ENCODE data around the gene FFAR1.
"Not testable (repeated sequence)": the region's sequence is repeated elsewhere in the genome, so short reads cannot be mapped to it uniquely, and the experiment has no call there.

FFAR1 gene

DNA sequence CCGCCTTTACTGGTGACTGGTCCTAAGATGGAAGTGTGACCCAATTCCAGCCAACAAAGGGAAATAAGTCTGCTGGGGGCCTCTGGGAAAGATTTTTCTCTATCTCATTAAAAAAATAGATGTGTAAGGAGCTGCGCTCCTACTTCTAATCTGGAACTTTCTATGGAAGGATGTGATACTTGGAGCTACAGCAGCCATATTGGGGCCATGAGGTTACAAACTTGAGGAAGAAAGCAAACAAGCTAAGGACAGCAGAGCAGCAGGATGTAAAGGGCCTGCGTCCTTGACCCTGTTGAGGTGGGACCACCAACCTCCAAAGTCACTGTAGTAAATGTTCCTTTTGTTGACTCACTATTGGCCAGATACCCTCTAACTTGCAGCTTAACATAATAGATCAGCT, 30.7 kb downstream of the FFAR1 start:
- Histone ChIP-seq H3K27ac (ENCODE audit: low read length, poor library complexity, severe bottlenecking) (no peak overlapping the region), H2AFZ (ENCODE audit: low read depth, low read length) (no peak overlapping the region), H3K27me3 (ENCODE audit: control insufficient read depth in 1 of 2, insufficient read depth in 1 of 2, low read length in 2 of 2) (peaks cover 0 to 24% of the 10 kb centered on the region in 2 experiments), H3K23ac (ENCODE audit: low read length in 2 of 2) (no peak overlapping the region), H2BK5ac (ENCODE audit: low read depth, low read length, poor library complexity, severe bottlenecking) (no peak overlapping the region), H2BK12ac (ENCODE audit: low read length in 2 of 2) (no peak overlapping the region), H3K36me3 (ENCODE audit: control insufficient read depth in 1 of 2, insufficient read depth in 2 of 2, low read depth in 1 of 2, low read length in 2 of 2) (no peaks in the 10 kb centered on the region), H2BK120ac (ENCODE audit: low read depth, low read length) (no peak overlapping the region), H3K4me1 (ENCODE audit: control insufficient read depth, insufficient read depth, low read depth, low read length) (no peaks in the 10 kb centered on the region), H3K9ac (ENCODE audit: low read length) (no peak overlapping the region), H3K79me1 (replicated peaks; ENCODE audit: low read length, poor library complexity, severe bottlenecking) (no peaks in the 10 kb centered on the region), H3K18ac (ENCODE audit: low read depth in 1 of 2, low read length in 2 of 2) (no peak overlapping the region), H3K4me2 (ENCODE audit: low read length, poor library complexity, severe bottlenecking) (no peak overlapping the region), H3K4me3 (ENCODE audit: insufficient read depth in 1 of 2, low read depth in 1 of 2, low read length in 2 of 2) (no peak overlapping the region), H2AK5ac (ENCODE audit: low read length, severe bottlenecking) (no peak overlapping the region), H4K91ac (ENCODE audit: low read length) (no peak overlapping the region), H3K9me3 (ENCODE audit: control insufficient read depth, low read length) (peaks cover 6% of the 10 kb centered on the region), H4K8ac (ENCODE audit: low read length) (no peak overlapping the region), H3K14ac (ENCODE audit: low read length in 2 of 2) (no peak overlapping the region), H3K4ac (ENCODE audit: low read depth in 1 of 2, low read length in 2 of 2) (no peak overlapping the region), H2BK15ac (ENCODE audit: low read depth, poor library complexity, severe bottlenecking) (no peak overlapping the region)
- 89% methylated on average over 3 of the region's 3 CpGs for WGBS
- DNase-seq: no peak

- not testable (repeated sequence) for H2AFZ ChIP-seq (ENCODE audit: low read depth, low read length)
Measured at GRCh38 chr19:35379545-35379944, 31.8 kb downstream of the FFAR1 start.

DNA sequence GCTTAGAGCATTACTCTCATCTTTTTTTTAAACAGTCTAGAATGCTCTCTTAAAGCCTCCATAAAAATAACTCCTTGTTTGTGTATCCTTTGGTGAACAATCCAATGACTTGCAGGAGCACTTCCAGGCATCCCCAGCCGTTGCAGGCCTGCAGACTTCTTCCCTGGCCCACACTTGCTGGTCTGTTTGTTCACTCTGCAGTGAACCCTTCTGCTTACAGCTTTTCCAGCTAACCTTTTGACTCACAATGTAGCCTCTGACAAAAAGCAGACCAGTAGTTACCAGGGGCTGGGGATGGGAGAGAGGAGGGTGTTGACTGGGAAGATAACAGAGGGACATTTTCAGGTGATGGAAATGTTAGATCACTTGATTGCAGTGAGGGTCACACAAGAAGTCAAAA, 32.3 kb downstream of the FFAR1 start:
- Histone ChIP-seq H2BK12ac (ENCODE audit: low read length in 2 of 2) (no peak overlapping the region), H3K27ac (ENCODE audit: low read length, poor library complexity, severe bottlenecking) (no peak overlapping the region), H4K91ac (ENCODE audit: low read length) (no peak overlapping the region), H3K27me3 (ENCODE audit: control insufficient read depth in 1 of 2, insufficient read depth in 1 of 2, low read length in 2 of 2) (peaks cover 0 to 17% of the 10 kb centered on the region in 2 experiments), H2BK5ac (ENCODE audit: low read depth, low read length, poor library complexity, severe bottlenecking) (no peak overlapping the region), H3K18ac (ENCODE audit: low read depth in 1 of 2, low read length in 2 of 2) (no peak overlapping the region), H3K14ac (ENCODE audit: low read length in 2 of 2) (no peak overlapping the region), H3K4me3 (ENCODE audit: insufficient read depth in 1 of 2, low read depth in 1 of 2, low read length in 2 of 2) (no peak overlapping the region), H2AK5ac (ENCODE audit: low read length, severe bottlenecking) (no peak overlapping the region), H3K36me3 (ENCODE audit: control insufficient read depth in 1 of 2, insufficient read depth in 2 of 2, low read depth in 1 of 2, low read length in 2 of 2) (no peaks in the 10 kb centered on the region), H3K4me2 (ENCODE audit: low read length, poor library complexity, severe bottlenecking) (no peak overlapping the region), H2AFZ (ENCODE audit: low read depth, low read length) (no peak overlapping the region), H3K79me1 (replicated peaks; ENCODE audit: low read length, poor library complexity, severe bottlenecking) (no peaks in the 10 kb centered on the region), H3K9ac (ENCODE audit: low read length) (no peak overlapping the region), H2BK15ac (ENCODE audit: low read depth, poor library complexity, severe bottlenecking) (no peak overlapping the region), H3K9me3 (ENCODE audit: control insufficient read depth, low read length) (peaks cover 11% of the 10 kb centered on the region), H4K8ac (ENCODE audit: low read length) (no peak overlapping the region), H3K4me1 (ENCODE audit: control insufficient read depth, insufficient read depth, low read depth, low read length) (no peaks in the 10 kb centered on the region), H2BK120ac (ENCODE audit: low read depth, low read length) (no peak overlapping the region), H3K23ac (ENCODE audit: low read length in 2 of 2) (no peak overlapping the region), H3K4ac (ENCODE audit: low read depth in 1 of 2, low read length in 2 of 2) (no peak overlapping the region)
- WGBS: 20% methylated on average over 1 of the region's 1 CpG
- DNase-seq: peak; percentile 37

More at GRCh38 chr19:35379545-35379944, 31.8 kb downstream of the FFAR1 start:
- not testable (repeated sequence) for H4K91ac ChIP-seq (ENCODE audit: low read length); H3K4me2 ChIP-seq (ENCODE audit: low read length, poor library complexity, severe bottlenecking); H3K4me3 ChIP-seq (ENCODE audit: insufficient read depth in 1 of 2, low read depth in 1 of 2, low read length in 2 of 2); H3K9ac ChIP-seq (ENCODE audit: low read length); DNase-seq; H3K18ac ChIP-seq (ENCODE audit: low read depth in 1 of 2, low read length in 2 of 2); H3K36me3 ChIP-seq (ENCODE audit: control insufficient read depth in 1 of 2, insufficient read depth in 2 of 2, low read depth in 1 of 2, low read length in 2 of 2); H3K14ac ChIP-seq (ENCODE audit: low read length in 2 of 2); H2BK12ac ChIP-seq (ENCODE audit: low read length in 2 of 2); H3K4me1 ChIP-seq (ENCODE audit: control insufficient read depth, insufficient read depth, low read depth, low read length); H3K79me1 ChIP-seq (replicated peaks; ENCODE audit: low read length, poor library complexity, severe bottlenecking); H3K27ac ChIP-seq (ENCODE audit: low read length, poor library complexity, severe bottlenecking); H2AK5ac ChIP-seq (ENCODE audit: low read length, severe bottlenecking); H2BK15ac ChIP-seq (ENCODE audit: low read depth, poor library complexity, severe bottlenecking); H2BK5ac ChIP-seq (ENCODE audit: low read depth, low read length, poor library complexity, severe bottlenecking); H3K23ac ChIP-seq (ENCODE audit: low read length in 2 of 2); H3K4ac ChIP-seq (ENCODE audit: low read depth in 1 of 2, low read length in 2 of 2); H2BK120ac ChIP-seq (ENCODE audit: low read depth, low read length); H4K8ac ChIP-seq (ENCODE audit: low read length)
- Histone ChIP-seq H3K9me3 (ENCODE audit: control insufficient read depth, low read length) (peaks cover 11% of the 10 kb centered on the region), H3K27me3 (ENCODE audit: control insufficient read depth in 1 of 2, insufficient read depth in 1 of 2, low read length in 2 of 2) (peaks cover 0 to 17% of the 10 kb centered on the region in 2 experiments)
- 82% methylated on average over 5 of the region's 5 CpGs for WGBS

GRCh38 chr19:35380450-35381124, 32.9 kb downstream of the FFAR1 start:
- Histone ChIP-seq H3K36me3 (ENCODE audit: control insufficient read depth in 1 of 2, insufficient read depth in 2 of 2, low read depth in 1 of 2, low read length in 2 of 2) (no peaks in the 10 kb centered on the region), H2AFZ (ENCODE audit: low read depth, low read length) (no peak overlapping the region), H3K23ac (ENCODE audit: low read length in 2 of 2) (no peak overlapping the region), H3K9me3 (ENCODE audit: control insufficient read depth, low read length) (peaks cover 13% of the 10 kb centered on the region), H2BK5ac (ENCODE audit: low read depth, low read length, poor library complexity, severe bottlenecking) (no peak overlapping the region), H2AK5ac (ENCODE audit: low read length, severe bottlenecking) (no peak overlapping the region), H3K9ac (ENCODE audit: low read length) (no peak overlapping the region), H2BK12ac (ENCODE audit: low read length in 2 of 2) (no peak overlapping the region), H3K27ac (ENCODE audit: low read length, poor library complexity, severe bottlenecking) (no peak overlapping the region), H3K4ac (ENCODE audit: low read depth in 1 of 2, low read length in 2 of 2) (no peak overlapping the region), H4K8ac (ENCODE audit: low read length) (no peak overlapping the region), H3K79me1 (replicated peaks; ENCODE audit: low read length, poor library complexity, severe bottlenecking) (no peaks in the 10 kb centered on the region), H3K4me1 (ENCODE audit: control insufficient read depth, insufficient read depth, low read depth, low read length) (no peaks in the 10 kb centered on the region), H3K4me2 (ENCODE audit: low read length, poor library complexity, severe bottlenecking) (no peak overlapping the region), H2BK15ac (ENCODE audit: low read depth, poor library complexity, severe bottlenecking) (no peak overlapping the region), H4K91ac (ENCODE audit: low read length) (no peak overlapping the region), H2BK120ac (ENCODE audit: low read depth, low read length) (no peak overlapping the region), H3K4me3 (ENCODE audit: insufficient read depth in 1 of 2, low read depth in 1 of 2, low read length in 2 of 2) (no peak overlapping the region), H3K18ac (ENCODE audit: low read depth in 1 of 2, low read length in 2 of 2) (no peak overlapping the region), H3K27me3 (ENCODE audit: control insufficient read depth in 1 of 2, insufficient read depth in 1 of 2, low read length in 2 of 2) (peaks cover 0 to 17% of the 10 kb centered on the region in 2 experiments), H3K14ac (ENCODE audit: low read length in 2 of 2) (no peak overlapping the region)
- 60% methylated on average over 9 of the region's 9 CpGs for WGBS
- no peak for DNase-seq

Data from mesenchymal stem cell (in vitro differentiated cells and primary cell).